Activated CD8-positive, alpha-beta T cell treated with anti-CD3 and anti-CD28 coated beads for 36 hours (primary cell): Measurements from ENCODE around the gene ADCY5. TPM values are rescaled to one million over a fixed set of nuclear protein-coding genes. Genes with fewer than 3 reads are reported as not detected.

Experiments used
- ATAC-seq: fragments of 200-7000 bp; cut with Tn5 transposase; one replicate; pipeline ENCODE4 v1.10.0; 2021; ENCODE audit warnings: mild to moderate bottlenecking, moderate library complexity
- CTCF ChIA-PET: fragments of 350-600 bp; sonication (Branson Sonifier 250); formaldehyde crosslinking; loops from one replicate; lab custom pipeline; 2021; ENCODE audit warnings: antibody characterized with exemption; lab: Charles Lee
- POLR2A ChIA-PET: fragments of 350-600 bp; sonication (Branson Sonifier 250); formaldehyde crosslinking; loops from one replicate; lab custom pipeline; 2021; ENCODE audit warnings: antibody characterized with exemption; lab: Charles Lee
- DNase-seq: peaks from one replicate; pipeline ENCODE4 v3.0.0-alpha.2; 2020
- H3K27ac Mint-ChIP-seq: one replicate; pipeline ENCODE4 v1.8.0; 2021; ENCODE audit warnings: mild to moderate bottlenecking, mixed read lengths
- H3K27me3 Mint-ChIP-seq: one replicate; pipeline ENCODE4 v1.8.0; 2021; ENCODE audit warnings: mixed read lengths
- H3K36me3 Mint-ChIP-seq: one replicate; pipeline ENCODE4 v1.8.0; 2021; ENCODE audit warnings: low read depth, mixed read lengths
- H3K4me1 Mint-ChIP-seq: one replicate; pipeline ENCODE4 v1.8.0; 2021; ENCODE audit warnings: low read depth, mixed read lengths
- H3K4me3 Mint-ChIP-seq: one replicate; pipeline ENCODE4 v1.8.0; 2021; ENCODE audit warnings: mild to moderate bottlenecking, moderate library complexity, mixed read lengths
- H3K9me3 Mint-ChIP-seq: one replicate; pipeline ENCODE4 v1.8.0; 2021; ENCODE audit warnings: mixed read lengths
- intact Hi-C: fragments of 100-400 bp; cut with micrococcal nuclease; formaldehyde crosslinking; loops from one replicate; pipeline ENCODE4 v1.10.0; 2022
- total RNA-seq, 2 experiments: library from RNA; stranded (reverse); gene quantifications; one replicate each; pipeline ENCODE4 v1.2.3, GENCODE V29; 2021
- TF ChIP-seq, protein P1 (sequence below): fragments of 200-600 bp; IDR thresholded peaks from one replicate; pipeline ENCODE4 v1.8.0; 2022; ENCODE audit warnings: antibody characterized with exemption, mild to moderate bottlenecking

ADCY5 gene
- total RNA-seq, 2 experiments from 2014 or later = not detected

GRCh38 chr3:123261666-123262065 is 187.2 kb downstream of the ADCY5 start:
- ATAC-seq = no peak
- intact Hi-C loops = no loop called here
- H3K4me3 Mint-ChIP-seq = no peak overlapping the region
- no peaks in the 10 kb centered on the region for H3K4me1 Mint-ChIP-seq
- CTCF ChIA-PET = interaction anchor here (1.8 kb wide), 1 partner anchor 12 kb away, joined by 4 read pairs; no protein-coding TSS in a partner anchor
- no peak overlapping the region for H3K27ac Mint-ChIP-seq
- DNase-seq = no peak
- peaks cover 2% of the 10 kb centered on the region for H3K9me3 Mint-ChIP-seq
- H3K27me3 Mint-ChIP-seq = no peaks in the 10 kb centered on the region
- POLR2A ChIA-PET = no interaction called here
- TF ChIP-seq, protein P1, sequence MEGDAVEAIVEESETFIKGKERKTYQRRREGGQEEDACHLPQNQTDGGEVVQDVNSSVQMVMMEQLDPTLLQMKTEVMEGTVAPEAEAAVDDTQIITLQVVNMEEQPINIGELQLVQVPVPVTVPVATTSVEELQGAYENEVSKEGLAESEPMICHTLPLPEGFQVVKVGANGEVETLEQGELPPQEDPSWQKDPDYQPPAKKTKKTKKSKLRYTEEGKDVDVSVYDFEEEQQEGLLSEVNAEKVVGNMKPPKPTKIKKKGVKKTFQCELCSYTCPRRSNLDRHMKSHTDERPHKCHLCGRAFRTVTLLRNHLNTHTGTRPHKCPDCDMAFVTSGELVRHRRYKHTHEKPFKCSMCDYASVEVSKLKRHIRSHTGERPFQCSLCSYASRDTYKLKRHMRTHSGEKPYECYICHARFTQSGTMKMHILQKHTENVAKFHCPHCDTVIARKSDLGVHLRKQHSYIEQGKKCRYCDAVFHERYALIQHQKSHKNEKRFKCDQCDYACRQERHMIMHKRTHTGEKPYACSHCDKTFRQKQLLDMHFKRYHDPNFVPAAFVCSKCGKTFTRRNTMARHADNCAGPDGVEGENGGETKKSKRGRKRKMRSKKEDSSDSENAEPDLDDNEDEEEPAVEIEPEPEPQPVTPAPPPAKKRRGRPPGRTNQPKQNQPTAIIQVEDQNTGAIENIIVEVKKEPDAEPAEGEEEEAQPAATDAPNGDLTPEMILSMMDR = no peak
- peaks cover 25% of the 10 kb centered on the region for H3K36me3 Mint-ChIP-seq

DNA sequence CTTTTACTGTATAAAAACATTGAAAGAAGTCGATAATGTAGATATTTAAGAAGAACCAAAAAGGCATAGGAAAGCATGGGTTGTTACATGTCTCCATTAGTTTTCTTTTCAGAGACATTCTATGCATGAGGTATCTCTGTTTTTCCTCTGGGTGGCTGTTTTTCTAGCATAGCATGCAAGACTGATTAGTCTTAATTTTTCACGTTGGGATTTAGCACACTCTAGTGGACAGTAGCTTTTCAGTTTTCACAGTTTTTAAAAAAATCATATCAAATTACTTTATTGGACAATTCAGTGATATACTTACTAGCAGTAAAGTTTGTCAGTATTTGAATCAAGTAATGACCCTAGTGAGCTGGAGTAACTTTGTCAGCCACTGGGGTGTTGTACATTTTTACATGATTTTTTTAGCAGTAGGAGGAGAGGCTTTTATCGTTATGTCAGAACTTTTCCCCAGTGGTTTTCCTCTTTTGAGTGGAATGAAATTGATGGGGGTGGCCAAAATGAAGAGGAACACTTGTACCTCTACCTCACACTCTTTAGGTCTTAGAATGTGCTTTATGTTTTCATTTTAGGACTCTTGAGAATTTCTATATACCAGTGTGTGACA is 190.0 kb downstream of the ADCY5 start:
- ChIA-PET CTCF (interaction anchor here (1.5 kb wide), 1 partner anchor 23 kb away, joined by 3 read pairs; no protein-coding TSS in a partner anchor), POLR2A (no interaction called here)
- ATAC-seq = peak; percentile 60
- no peaks in the 10 kb centered on the region for H3K4me1 Mint-ChIP-seq
- H3K4me3 Mint-ChIP-seq = no peak overlapping the region
- peaks cover 7% of the 10 kb centered on the region for H3K36me3 Mint-ChIP-seq
- TF ChIP-seq, protein P1 = peak; percentile 37
- no peaks in the 10 kb centered on the region for H3K9me3 Mint-ChIP-seq
- no peak overlapping the region for H3K27ac Mint-ChIP-seq
- no peaks in the 10 kb centered on the region for H3K27me3 Mint-ChIP-seq
- intact Hi-C loops = no loop called here
- no peak for DNase-seq

GRCh38 chr3:123258359-123258758 is 190.5 kb downstream of the ADCY5 start:
- no peak overlapping the region for H3K4me3 Mint-ChIP-seq
- peaks cover 7% of the 10 kb centered on the region for H3K36me3 Mint-ChIP-seq
- intact Hi-C loops = no loop called here
- POLR2A ChIA-PET = no interaction called here
- no peak for ATAC-seq
- TF ChIP-seq, protein P1 = no peak
- H3K27ac Mint-ChIP-seq = no peak overlapping the region
- no peaks in the 10 kb centered on the region for H3K27me3 Mint-ChIP-seq
- H3K4me1 Mint-ChIP-seq = no peaks in the 10 kb centered on the region
- no peak for DNase-seq
- H3K9me3 Mint-ChIP-seq = no peaks in the 10 kb centered on the region
- CTCF ChIA-PET = interaction anchor here (1.5 kb wide), 1 partner anchor 22 kb away, joined by 3 read pairs; no protein-coding TSS in a partner anchor

- CTCF ChIA-PET = interaction anchor here (1.0 kb wide), 1 partner anchor 314 kb away, joined by 4 read pairs; no protein-coding TSS in a partner anchor
Measured at GRCh38 chr3:123256256-123256655, 192.6 kb downstream of the ADCY5 start.

GRCh38 chr3:123246866-123247265 is 202.0 kb downstream of the ADCY5 start:
- ChIA-PET POLR2A (no interaction called here), CTCF (no interaction called here)
- H3K9me3 Mint-ChIP-seq = no peaks in the 10 kb centered on the region
- peaks cover 25% of the 10 kb centered on the region for H3K36me3 Mint-ChIP-seq
- no peak for DNase-seq
- intact Hi-C loops = no loop called here
- TF ChIP-seq, protein P1 = no peak
- no peak overlapping the region for H3K4me3 Mint-ChIP-seq
- H3K27ac Mint-ChIP-seq = no peak overlapping the region
- peaks cover 2% of the 10 kb centered on the region for H3K4me1 Mint-ChIP-seq
- no peaks in the 10 kb centered on the region for H3K27me3 Mint-ChIP-seq
- no peak for ATAC-seq

More at GRCh38 chr3:123256256-123256655, 192.6 kb downstream of the ADCY5 start:
- Mint-ChIP-seq H3K9me3 (no peaks in the 10 kb centered on the region), H3K27me3 (no peaks in the 10 kb centered on the region), H3K4me3 (no peak overlapping the region), H3K27ac (no peak overlapping the region), H3K36me3 (peaks cover 8% of the 10 kb centered on the region), H3K4me1 (no peaks in the 10 kb centered on the region)
- TF ChIP-seq, protein P1 = no peak
- intact Hi-C loops = no loop called here
- POLR2A ChIA-PET = no interaction called here
- no peak for ATAC-seq
- DNase-seq = no peak
